MM.1S (cell line): ENCODE data around the gene IQGAP1.

ENCODE experiments used
- DNase-seq: peaks from one replicate; pipeline ENCODE4 v3.0.0-alpha.2; 2015
- H2AFZ ChIP-seq: fragments of 300-600 bp; sonication (generic); 2 replicates; pipeline ENCODE4 v1.6.0; 2016; ENCODE audit warnings: antibody characterized with exemption, low read length
- H3F3A ChIP-seq: fragments of 300-600 bp; sonication (generic); 2 replicates; pipeline ENCODE4 v1.6.1; 2016; ENCODE audit warnings: mild to moderate bottlenecking, antibody characterized with exemption, low read length, moderate library complexity, mixed read lengths; ENCODE audit not compliant: insufficient read depth
- H3K27ac ChIP-seq: fragments of 300-600 bp; sonication (generic); 2 replicates; pipeline ENCODE4 v1.5.1; 2016; ENCODE audit warnings: mild to moderate bottlenecking, low read length
- H3K27me3 ChIP-seq: fragments of 300-600 bp; sonication (generic); replicated peaks from 2 replicates; pipeline ENCODE4 v1.6.0; 2016; ENCODE audit warnings: low read length; ENCODE audit not compliant: insufficient read depth
- H3K36me3 ChIP-seq: fragments of 300-600 bp; sonication (generic); replicated peaks from 2 replicates; pipeline ENCODE4 v1.6.1; 2016; ENCODE audit warnings: mild to moderate bottlenecking, low read length, mixed read lengths; ENCODE audit not compliant: insufficient read depth
- H3K4me1 ChIP-seq: fragments of 300-600 bp; sonication (generic); 2 replicates; pipeline ENCODE4 v1.6.1; 2016; ENCODE audit warnings: low read length, mixed read lengths
- H3K4me2 ChIP-seq: fragments of 300-600 bp; sonication (generic); 2 replicates; pipeline ENCODE4 v1.6.0; 2016; ENCODE audit warnings: low read depth, low read length
- H3K4me3 ChIP-seq: fragments of 300-600 bp; sonication (generic); 2 replicates; pipeline ENCODE4 v1.5.1; 2016; ENCODE audit warnings: low read length, mixed read lengths
- H3K79me2 ChIP-seq: fragments of 300-600 bp; sonication (generic); 2 replicates; pipeline ENCODE4 v1.6.1; 2016; ENCODE audit warnings: mixed run types, low read length, mixed read lengths
- H3K9ac ChIP-seq: fragments of 300-600 bp; sonication (generic); 2 replicates; pipeline ENCODE4 v1.6.1; 2016; ENCODE audit warnings: low read length, mixed read lengths
- H3K9me2 ChIP-seq: fragments of 300-600 bp; sonication (generic); replicated peaks from 2 replicates; pipeline ENCODE4 v1.6.1; 2016; ENCODE audit warnings: mild to moderate bottlenecking, low read length, mixed read lengths; ENCODE audit not compliant: insufficient read depth
- H3K9me3 ChIP-seq: fragments of 300-600 bp; sonication (generic); replicated peaks from 2 replicates; pipeline ENCODE4 v1.6.1; 2016; ENCODE audit warnings: mild to moderate bottlenecking, low read length, mixed read lengths; ENCODE audit not compliant: insufficient read depth
- H4K20me1 ChIP-seq: fragments of 300-600 bp; sonication (generic); 2 replicates; pipeline ENCODE4 v1.6.1; 2016; ENCODE audit warnings: mild to moderate bottlenecking, low read length, moderate library complexity, mixed read lengths; ENCODE audit not compliant: insufficient read depth
- CTCF ChIP-seq: fragments of 300-600 bp; sonication (generic); IDR thresholded peaks from 2 replicates; pipeline ENCODE4 v1.5.1; 2016; ENCODE audit warnings: antibody characterized with exemption, low read length, mixed read lengths
- EZH2 ChIP-seq: fragments of 300-600 bp; sonication (generic); optimal IDR thresholded peaks from 2 replicates; pipeline ENCODE3; 2017; ENCODE audit warnings: low read depth, mild to moderate bottlenecking, antibody characterized with exemption, low read length, mixed read lengths
- EZH2phosphoT487 ChIP-seq: fragments of 300-600 bp; sonication (generic); IDR thresholded peaks from 2 replicates; pipeline ENCODE4 v1.6.1; 2018; ENCODE audit warnings: antibody characterized with exemption, low read length

Gene IQGAP1

GRCh38 chr15:90449206-90449735, 61.2 kb downstream of the IQGAP1 start:
- Histone ChIP-seq H3K9me3 (no peaks in the 10 kb centered on the region), H3K27ac (no peak overlapping the region), H4K20me1 (no peaks in the 10 kb centered on the region), H3K79me2 (no peaks in the 10 kb centered on the region), H3K9ac (no peak overlapping the region), H3K4me3 (no peak overlapping the region), H3K9me2 (no peaks in the 10 kb centered on the region), H3K27me3 (no peaks in the 10 kb centered on the region), H3K4me1 (no peaks in the 10 kb centered on the region), H3K4me2 (no peak overlapping the region), H3K36me3 (peaks cover 6% of the 10 kb centered on the region; the same call in 1 of the 2 replicates), H3F3A (no peaks in the 10 kb centered on the region), H2AFZ (no peak overlapping the region)
- TF ChIP-seq EZH2, result no peak
- TF ChIP-seq CTCF, result no peak
- TF ChIP-seq EZH2phosphoT487, result no peak
- no peak for DNase-seq

- H3K27me3 ChIP-seq, result no peaks in the 10 kb centered on the region
- no peak overlapping the region for H3K4me3 ChIP-seq
- no peak overlapping the region for H2AFZ ChIP-seq
- TF ChIP-seq EZH2phosphoT487 (no peak), CTCF (no peak), EZH2 (no peak)
- H3K36me3 ChIP-seq, result 0 out of 2 replicates have a peak, but pooled peaks cover 5% of the 10 kb centered on the region
- DNase-seq, result no peak
- no peaks in the 10 kb centered on the region for H3K9me3 ChIP-seq
- H3K79me2 ChIP-seq, result no peaks in the 10 kb centered on the region
- no peaks in the 10 kb centered on the region for H3F3A ChIP-seq
- H3K27ac ChIP-seq, result no peak overlapping the region
- no peaks in the 10 kb centered on the region for H3K9me2 ChIP-seq
- no peaks in the 10 kb centered on the region for H4K20me1 ChIP-seq
- no peaks in the 10 kb centered on the region for H3K4me1 ChIP-seq
- no peak overlapping the region for H3K9ac ChIP-seq
- no peak overlapping the region for H3K4me2 ChIP-seq
Observed at GRCh38 chr15:90451053-90451850, 63.2 kb downstream of the IQGAP1 start.

DNA sequence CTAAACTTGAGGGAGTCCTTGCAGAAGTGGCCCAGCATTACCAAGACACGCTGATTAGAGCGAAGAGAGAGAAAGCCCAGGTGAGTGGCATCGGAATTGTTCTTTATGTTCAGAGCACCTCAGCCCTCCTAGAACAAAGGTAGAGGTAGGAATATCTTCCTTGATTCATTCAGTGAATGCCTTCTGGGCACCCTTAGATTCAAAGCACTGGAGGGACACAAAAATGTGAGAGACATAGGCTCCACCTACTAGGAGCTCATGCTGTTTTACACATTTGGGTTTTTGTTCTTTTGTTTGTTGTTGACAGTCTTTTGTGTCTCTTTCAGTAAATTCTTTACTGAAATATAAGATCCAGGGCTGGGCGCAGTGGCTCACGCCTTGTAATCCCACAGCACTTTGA, 68.2 kb downstream of the IQGAP1 start:
- H3K4me2 ChIP-seq, result no peak overlapping the region
- H3F3A ChIP-seq, result no peaks in the 10 kb centered on the region
- H3K9me3 ChIP-seq, result no peaks in the 10 kb centered on the region
- DNase-seq, result no peak
- TF ChIP-seq EZH2phosphoT487 (no peak), CTCF (no peak), EZH2 (no peak)
- no peaks in the 10 kb centered on the region for H3K4me1 ChIP-seq
- no peak overlapping the region for H3K27ac ChIP-seq
- H3K4me3 ChIP-seq, result no peak overlapping the region
- no peaks in the 10 kb centered on the region for H3K79me2 ChIP-seq
- H3K9ac ChIP-seq, result no peak overlapping the region
- H4K20me1 ChIP-seq, result no peaks in the 10 kb centered on the region
- no peaks in the 10 kb centered on the region for H3K9me2 ChIP-seq
- no peaks in the 10 kb centered on the region for H3K27me3 ChIP-seq
- peaks cover 9% of the 10 kb centered on the region; the same call in 1 of the 2 replicates for H3K36me3 ChIP-seq
- H2AFZ ChIP-seq, result no peak overlapping the region
